HG03378 (cell line): ENCODE measurements around the gene ANKMY1.

Experiments
- ATAC-seq: cut with Tn5 transposase; IDR thresholded peaks from one replicate; pipeline ENCODE4 v1.9.1; 2021; ENCODE audit warnings: mild to moderate bottlenecking, moderate library complexity; ENCODE audit not compliant: unreplicated experiment

The ANKMY1 gene

GRCh38 chr2:240594511-240595380 lies 37.0 kb upstream of the ANKMY1 start:
- ATAC-seq: no peak

DNA sequence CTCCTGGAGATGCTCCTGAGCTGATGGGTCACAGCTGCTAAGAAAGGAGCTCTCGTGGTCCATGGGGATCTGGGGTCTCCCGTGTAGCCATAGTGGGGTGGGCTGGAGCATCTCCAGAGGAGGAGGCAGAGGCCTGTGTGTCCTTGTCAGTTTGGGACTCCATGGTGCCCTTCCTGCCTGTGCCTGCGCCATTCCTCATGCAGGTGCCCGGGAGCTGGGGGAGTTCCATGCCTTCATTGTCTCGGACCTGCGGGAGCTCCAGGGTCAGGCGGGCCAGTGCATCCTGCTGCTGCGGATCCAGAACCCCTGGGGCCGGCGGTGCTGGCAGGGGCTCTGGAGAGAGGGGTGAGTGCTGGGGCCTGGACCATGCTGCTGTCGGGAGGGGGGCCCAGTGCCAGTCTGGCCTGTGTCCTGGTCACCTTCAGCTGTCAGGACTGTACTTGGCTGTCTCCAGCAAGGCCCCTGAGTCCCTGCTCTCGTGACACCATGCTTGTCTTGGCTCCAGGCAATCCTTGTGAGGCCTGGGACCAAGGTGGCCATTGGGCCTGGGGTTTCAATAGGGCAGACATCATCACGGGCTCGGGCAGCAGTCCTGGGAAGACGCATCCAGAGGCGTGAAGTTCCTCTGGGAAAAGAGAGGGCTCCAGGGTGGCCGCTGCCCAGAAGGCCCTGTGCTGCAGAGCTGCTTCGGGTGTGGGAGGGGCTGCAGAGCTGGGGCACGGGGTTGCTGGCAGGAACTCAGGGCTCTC lies 36.1 kb upstream of the ANKMY1 start:
- no peak for ATAC-seq

DNA sequence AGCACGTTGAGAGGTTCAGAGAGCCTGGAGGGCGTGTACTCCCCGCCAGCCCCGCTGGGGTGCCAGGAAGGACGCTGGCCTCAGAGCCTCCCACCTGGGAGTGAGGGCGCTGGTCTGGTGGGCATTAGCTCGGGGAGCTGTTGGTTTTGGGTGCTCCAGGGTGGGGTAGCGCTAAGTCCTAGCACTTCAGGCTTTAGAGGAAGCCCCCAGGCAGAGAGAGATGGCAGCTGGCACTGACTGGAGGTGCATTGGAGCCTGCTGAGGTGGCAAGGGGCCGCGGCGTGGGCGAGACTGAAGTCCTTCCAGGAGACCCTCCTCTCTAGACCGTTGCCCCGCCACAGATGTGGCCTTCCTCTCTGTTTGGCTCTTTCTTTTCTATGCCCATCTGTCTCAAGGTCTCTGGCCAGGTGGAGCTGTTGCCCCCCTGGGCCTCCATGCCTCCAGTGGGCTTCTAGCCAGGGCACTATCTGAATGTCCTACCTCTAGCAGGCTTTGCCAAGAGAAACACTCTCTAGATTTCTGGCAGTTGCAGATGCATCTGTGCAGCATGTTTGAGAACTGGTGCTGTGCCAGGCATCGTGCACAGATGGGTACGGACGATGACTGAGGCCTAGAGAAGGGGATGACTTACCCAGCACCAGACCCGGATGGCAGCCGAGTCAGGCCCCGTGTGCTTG lies 35.4 kb upstream of the ANKMY1 start:
- ATAC-seq: no peak

GRCh38 chr2:240591784-240592183 lies 34.0 kb upstream of the ANKMY1 start:
- no peak for ATAC-seq

- no peak for ATAC-seq
Measured at GRCh38 chr2:240591226-240591625, 33.4 kb upstream of the ANKMY1 start.

- no peak for ATAC-seq
Measured at GRCh38 chr2:240590681-240591111, 32.9 kb upstream of the ANKMY1 start.

GRCh38 chr2:240589850-240590525 lies 32.2 kb upstream of the ANKMY1 start:
- ATAC-seq: no peak

GRCh38 chr2:240589375-240589774 lies 31.6 kb upstream of the ANKMY1 start:
- ATAC-seq: no peak

- ATAC-seq: no peak
Measured at GRCh38 chr2:240588669-240589068, 30.9 kb upstream of the ANKMY1 start.

GRCh38 chr2:240588006-240588655 lies 30.3 kb upstream of the ANKMY1 start:
- no peak for ATAC-seq

DNA sequence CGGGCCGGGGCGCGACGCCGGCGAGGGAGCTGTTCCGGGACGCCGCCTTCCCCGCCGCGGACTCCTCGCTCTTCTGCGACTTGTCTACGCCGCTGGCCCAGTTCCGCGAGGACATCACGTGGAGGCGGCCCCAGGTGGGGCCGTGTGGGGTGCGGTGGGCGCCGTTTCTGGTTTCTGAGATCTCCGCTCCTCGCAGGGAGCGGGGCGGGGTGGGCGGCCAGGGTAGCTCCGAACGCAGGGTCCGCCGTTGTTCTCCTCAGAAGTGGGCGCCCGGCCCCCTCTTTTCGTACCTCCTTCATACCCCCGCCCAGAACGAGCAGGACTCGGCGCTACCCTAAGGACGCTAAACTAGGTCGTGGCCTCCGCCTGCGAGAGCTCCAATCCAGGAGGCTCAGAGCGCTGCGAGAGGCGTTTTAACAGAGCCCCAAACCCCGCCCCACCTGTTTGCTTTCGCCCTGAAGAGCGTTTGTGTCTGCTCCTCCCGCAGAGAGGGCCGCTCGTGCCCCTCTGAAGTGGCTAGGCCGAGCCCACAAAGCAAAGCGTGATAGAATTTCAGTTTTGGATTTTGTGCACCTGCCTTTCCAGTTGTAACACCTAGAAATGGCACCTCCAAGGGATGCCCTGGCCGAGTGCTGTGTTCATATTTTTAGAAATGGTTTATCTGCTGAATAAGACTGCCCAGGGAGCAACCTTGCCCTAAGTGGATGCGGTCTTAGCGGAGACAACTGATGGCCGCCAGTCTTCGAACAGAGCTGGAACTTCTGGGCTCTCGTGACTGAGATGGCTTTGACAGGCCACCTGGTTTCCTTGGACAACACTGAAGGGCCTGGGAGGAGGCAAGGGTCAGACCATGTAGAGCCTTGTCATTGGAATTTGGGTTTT lies 29.4 kb upstream of the ANKMY1 start:
- ATAC-seq: no peak

- ATAC-seq: peak; percentile 54
Measured at GRCh38 chr2:240586198-240586918, 28.6 kb upstream of the ANKMY1 start, which contains the start of gene CAPN10. Gene CAPN10 (plus strand): TSS chr2:240586734. CDS start chr2:240586912, 178 bp downstream.

- ATAC-seq: no peak
Measured at GRCh38 chr2:240585681-240586197, 28.0 kb upstream of the ANKMY1 start.

- peak; percentile 15 for ATAC-seq
Measured at GRCh38 chr2:240585101-240585500, 27.3 kb upstream of the ANKMY1 start.

GRCh38 chr2:240584486-240585031 lies 26.8 kb upstream of the ANKMY1 start:
- ATAC-seq: peak; percentile 66

- ATAC-seq: no peak
Measured at GRCh38 chr2:240583774-240584173, 26.0 kb upstream of the ANKMY1 start.

DNA sequence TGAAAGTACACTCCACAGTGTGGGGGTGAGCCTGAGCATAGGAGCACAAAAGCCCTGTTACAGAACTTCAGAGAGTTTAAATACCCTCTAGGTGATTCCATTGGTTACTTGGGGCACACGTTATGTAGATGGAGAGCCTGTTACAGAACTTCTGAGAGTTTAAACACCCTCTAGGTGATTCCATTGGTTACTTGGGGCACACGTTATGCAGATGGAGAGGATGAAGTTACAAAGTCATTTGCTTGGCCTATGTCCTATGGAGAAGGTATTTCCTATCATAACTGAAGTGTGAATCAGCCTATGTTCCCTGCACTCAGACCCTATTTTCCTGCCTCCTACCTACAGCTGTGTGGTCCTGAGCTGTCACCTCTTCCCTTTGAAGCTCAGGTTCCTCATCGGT lies 25.0 kb upstream of the ANKMY1 start:
- ATAC-seq: no peak

- no peak for ATAC-seq
Measured at GRCh38 chr2:240581811-240582210, 24.0 kb upstream of the ANKMY1 start.
